Activated naive CD8-positive, alpha-beta T cell treated with anti-CD3 and anti-CD28 coated beads, Interleukin-2, amount 50 U/mL, for 16 hours (primary cell): Measurements from ENCODE around the gene SLC12A2.

Experiments used
- DNase-seq: peaks from one replicate; pipeline ENCODE4 v3.0.0-alpha.2; 2020; ENCODE audit warnings: low read depth, low spot score

SLC12A2 gene

GRCh38 chr5:128097224-128097623 lies 13.7 kb downstream of the SLC12A2 start:
- no peak for DNase-seq

GRCh38 chr5:128097781-128098180 lies 14.2 kb downstream of the SLC12A2 start:
- no peak for DNase-seq

GRCh38 chr5:128099944-128100343 lies 16.4 kb downstream of the SLC12A2 start:
- no peak for DNase-seq

- DNase-seq, result no peak
These were observed 17.4 kb downstream of the SLC12A2 start for GRCh38 chr5:128100860-128101557.

DNA sequence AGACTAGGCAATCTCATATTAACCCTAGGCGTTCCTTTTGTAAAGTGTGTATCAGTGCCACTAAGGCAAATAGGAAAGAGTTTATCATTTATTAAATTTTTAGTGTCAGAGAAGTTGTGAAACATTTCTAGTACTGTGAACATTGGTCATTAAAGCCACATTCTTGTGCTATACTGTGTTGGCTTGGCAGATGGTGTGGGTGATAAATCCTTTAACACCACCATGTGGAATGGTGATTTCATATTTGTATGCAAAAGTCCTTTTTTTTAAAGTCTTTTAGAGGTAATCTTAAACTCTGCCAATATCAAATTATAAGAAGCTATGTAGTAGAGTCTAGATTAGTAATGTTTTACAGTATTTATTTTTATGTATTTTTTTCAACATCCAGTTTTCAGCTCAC lies 18.1 kb downstream of the SLC12A2 start:
- DNase-seq, result no peak

DNA sequence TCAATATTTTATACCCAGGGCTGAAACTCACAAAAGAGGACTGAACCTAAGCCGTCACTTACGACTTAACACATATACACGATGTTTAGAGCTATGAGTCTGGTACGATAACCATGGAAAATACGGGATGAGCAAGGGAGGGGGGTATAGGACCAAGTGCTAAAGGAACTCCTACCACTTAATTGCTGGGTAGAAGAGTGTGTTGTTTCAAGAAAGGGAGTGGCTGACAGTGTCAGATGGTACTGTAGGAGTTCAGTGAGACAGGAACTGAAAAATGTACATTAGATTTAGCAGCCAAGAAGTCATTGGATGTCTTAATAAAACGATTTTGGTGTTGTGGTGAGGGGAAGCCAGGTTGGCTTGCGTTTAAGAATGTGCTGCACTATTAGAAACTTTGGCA lies 21.6 kb downstream of the SLC12A2 start:
- DNase-seq, result no peak

GRCh38 chr5:128109138-128109537 lies 25.6 kb downstream of the SLC12A2 start:
- DNase-seq, result no peak

GRCh38 chr5:128109766-128110165 lies 26.2 kb downstream of the SLC12A2 start:
- DNase-seq, result no peak

- DNase-seq, result no peak
These were observed 28.4 kb downstream of the SLC12A2 start for GRCh38 chr5:128111818-128112448.

GRCh38 chr5:128116445-128116844 lies 32.9 kb downstream of the SLC12A2 start:
- DNase-seq, result no peak

DNA sequence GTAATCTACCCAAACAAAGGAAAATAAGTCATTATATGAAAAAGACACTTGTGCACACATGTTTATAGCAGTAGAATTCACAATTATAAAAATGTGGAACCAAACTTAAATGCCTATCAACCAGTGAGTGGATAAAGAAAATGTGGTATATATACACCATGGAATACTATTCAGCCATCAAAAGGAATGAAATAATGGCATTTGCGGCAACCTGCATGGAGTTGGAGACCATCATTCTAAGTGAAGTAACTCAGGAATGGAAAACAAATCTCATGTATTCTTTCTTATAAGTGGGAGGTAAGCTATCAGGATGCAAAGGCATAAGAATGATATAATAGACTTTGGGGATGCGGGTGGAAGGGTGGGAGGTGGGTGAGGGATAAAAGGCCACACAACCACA lies 34.6 kb downstream of the SLC12A2 start:
- DNase-seq, result no peak

- no peak for DNase-seq
These were observed 38.1 kb downstream of the SLC12A2 start for GRCh38 chr5:128121651-128122050.

DNA sequence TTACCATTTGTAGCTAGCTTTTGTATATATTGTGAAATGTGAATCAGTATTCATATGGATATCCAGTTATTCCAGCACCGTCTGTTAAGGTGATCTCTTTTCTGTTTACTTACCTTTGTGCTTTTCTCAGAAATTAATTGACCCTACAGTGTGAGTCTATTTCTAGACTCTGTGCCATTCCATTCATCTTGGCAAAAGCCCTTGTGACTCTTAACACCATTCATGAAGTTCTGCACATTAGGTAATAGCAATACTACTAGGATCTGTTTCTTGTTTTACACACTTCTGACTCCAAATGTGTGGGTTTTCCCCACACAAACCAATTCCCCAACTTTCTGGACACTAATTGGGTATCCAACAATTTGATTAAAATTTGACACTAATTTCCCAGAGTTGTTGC lies 40.4 kb downstream of the SLC12A2 start:
- no peak for DNase-seq

DNA sequence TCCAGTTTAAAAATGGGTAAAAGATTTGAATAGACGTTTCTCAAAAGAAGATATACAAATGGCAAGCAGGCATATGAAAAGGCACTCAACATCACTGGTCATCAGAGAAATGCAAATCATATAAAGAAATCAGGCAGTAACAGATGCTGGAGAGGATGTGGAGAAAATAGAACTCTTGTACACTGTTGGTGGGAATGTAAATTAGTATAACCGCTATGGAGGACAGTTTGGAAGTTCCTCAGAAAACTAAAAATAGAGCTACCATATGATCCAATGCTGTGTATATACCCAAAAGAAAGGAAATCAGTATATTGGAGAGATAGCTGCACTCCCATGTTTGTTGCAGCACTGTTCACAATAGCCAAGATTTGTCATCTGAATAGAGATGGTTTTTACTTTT lies 42.7 kb downstream of the SLC12A2 start:
- DNase-seq, result no peak

DNA sequence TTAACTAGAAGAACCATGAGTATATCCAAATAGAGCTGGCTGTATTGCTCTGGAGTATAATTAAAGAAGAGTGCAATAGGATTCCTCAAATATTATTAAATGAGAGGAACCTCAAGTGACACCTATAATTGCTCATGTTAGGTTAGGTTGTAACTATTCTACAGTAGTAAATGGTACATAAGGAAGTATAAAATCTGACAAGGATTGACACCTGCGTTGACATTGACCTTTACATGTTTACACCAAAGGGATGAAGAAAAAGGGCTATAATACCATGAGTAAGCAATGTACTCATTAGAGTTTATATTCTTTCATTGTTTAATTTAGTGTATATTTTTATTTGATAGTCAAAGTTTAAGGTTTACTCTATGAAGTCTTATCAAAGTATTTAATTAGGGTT lies 48.9 kb downstream of the SLC12A2 start:
- no peak for DNase-seq

- no peak for DNase-seq
These were observed 51.7 kb downstream of the SLC12A2 start for GRCh38 chr5:128135286-128135685.

GRCh38 chr5:128143911-128144310 lies 60.3 kb downstream of the SLC12A2 start:
- no peak for DNase-seq

- no peak for DNase-seq
These were observed 60.9 kb downstream of the SLC12A2 start for GRCh38 chr5:128144491-128144890.

DNA sequence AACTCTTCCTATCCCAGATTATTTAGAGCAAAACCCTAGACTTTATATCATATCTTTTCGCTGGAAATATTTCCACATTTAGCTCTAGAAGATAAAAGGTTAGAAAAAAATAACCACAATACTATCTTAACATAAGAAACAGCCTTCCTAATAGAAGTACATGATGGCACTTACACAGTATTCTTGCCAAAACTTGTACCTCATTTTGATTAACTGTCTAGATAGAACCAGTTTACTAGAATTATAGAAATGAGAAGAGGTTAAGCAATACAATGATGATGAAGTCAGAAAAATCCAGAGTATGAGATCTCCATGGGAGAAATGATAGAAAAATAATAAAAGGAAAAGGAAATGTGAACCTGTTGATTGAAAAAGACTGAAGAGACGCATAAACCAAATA lies 63.1 kb downstream of the SLC12A2 start:
- DNase-seq, result no peak

GRCh38 chr5:128154943-128155342 lies 71.4 kb downstream of the SLC12A2 start:
- DNase-seq, result no peak

DNA sequence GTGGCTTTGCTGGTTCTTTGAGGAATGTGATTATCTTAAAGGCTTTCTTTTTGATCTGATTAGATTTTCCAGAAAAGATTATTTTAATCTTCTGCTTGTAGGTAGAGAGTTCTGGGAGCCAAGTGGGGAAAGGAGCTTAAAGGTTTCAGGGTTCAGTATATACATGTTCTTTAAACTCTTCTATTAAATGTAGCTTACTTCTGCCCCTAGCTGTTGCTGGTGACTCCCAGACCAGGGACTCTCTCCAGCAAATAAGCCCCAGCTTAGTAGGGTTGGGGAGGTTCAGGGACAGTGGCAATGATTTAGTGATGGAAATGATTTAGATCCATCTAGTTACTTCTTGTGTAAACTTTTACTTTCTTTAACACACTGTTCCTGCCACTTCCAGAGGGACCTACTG lies 72.2 kb downstream of the SLC12A2 start:
- DNase-seq, result no peak

- no peak for DNase-seq
These were observed 73.0 kb downstream of the SLC12A2 start for GRCh38 chr5:128156521-128156920.

- DNase-seq, result no peak
These were observed 74.8 kb downstream of the SLC12A2 start for GRCh38 chr5:128158342-128158741.

- DNase-seq, result no peak
These were observed 80.4 kb downstream of the SLC12A2 start for GRCh38 chr5:128163991-128164390.
